Neural progenitor cell (in vitro differentiated cells): Measurements from ENCODE around the gene ZNF346. TPM values are rescaled to one million over a fixed set of nuclear protein-coding genes. Genes with fewer than 3 reads are reported as not detected.

Experiments
- DNase-seq: peaks from one replicate; pipeline ENCODE4 v3.0.0-alpha.2; 2016; ENCODE audit warnings: low spot score
- H2AFZ ChIP-seq: fragments of 200-600 bp; sonication (generic); replicated peaks from 2 replicates; pipeline ENCODE4 v1.6.1; 2016; ENCODE audit warnings: antibody characterized with exemption
- H3F3A ChIP-seq: fragments of 200-600 bp; sonication (generic); 2 replicates; pipeline ENCODE4 v1.6.1; 2016; ENCODE audit warnings: antibody characterized with exemption, low read depth
- H3K27ac ChIP-seq: fragments of 200-600 bp; sonication (generic); 2 replicates; pipeline ENCODE4 v1.5.1; 2016; ENCODE audit warnings: mild to moderate bottlenecking
- H3K27me3 ChIP-seq: fragments of 200-600 bp; sonication (generic); 2 replicates; pipeline ENCODE4 v1.6.1; 2016; ENCODE audit warnings: mild to moderate bottlenecking, moderate library complexity
- H3K36me3 ChIP-seq: fragments of 200-600 bp; sonication (generic); 2 replicates; pipeline ENCODE4 v1.5.1; 2016
- H3K4me1 ChIP-seq: fragments of 200-600 bp; sonication (generic); 2 replicates; pipeline ENCODE4 v1.6.1; 2016; ENCODE audit warnings: mixed run types
- H3K4me2 ChIP-seq: fragments of 200-600 bp; sonication (generic); 2 replicates; pipeline ENCODE4 v1.6.1; 2016
- H3K4me3 ChIP-seq: fragments of 200-600 bp; sonication (generic); 2 replicates; pipeline ENCODE4 v1.5.1; 2016
- H3K79me2 ChIP-seq: fragments of 200-600 bp; sonication (generic); 2 replicates; pipeline ENCODE4 v1.6.1; 2016; ENCODE audit warnings: low read depth
- H3K9ac ChIP-seq: fragments of 200-600 bp; sonication (generic); 2 replicates; pipeline ENCODE4 v1.6.1; 2016
- H3K9me3 ChIP-seq: fragments of 200-600 bp; sonication (generic); 2 replicates; pipeline ENCODE4 v1.5.1; 2016; ENCODE audit warnings: low read depth
- H4K20me1 ChIP-seq: fragments of 200-600 bp; sonication (generic); 2 replicates; pipeline ENCODE4 v1.6.1; 2016; ENCODE audit warnings: low read depth
- H3K27ac Mint-ChIP-seq: 3 replicates; pipeline ENCODE4 v1.8.0; 2021; ENCODE audit warnings: mixed read lengths
- H3K27me3 Mint-ChIP-seq: 2 replicates; pipeline ENCODE4 v1.8.0; 2022; ENCODE audit warnings: low read depth, mild to moderate bottlenecking, inconsistent platforms, moderate library complexity, mixed read lengths; ENCODE audit not compliant: insufficient read depth
- H3K36me3 Mint-ChIP-seq: 3 replicates; pipeline ENCODE4 v1.8.0; 2021; ENCODE audit warnings: mixed read lengths
- H3K4me1 Mint-ChIP-seq: 3 replicates; pipeline ENCODE4 v1.8.0; 2021; ENCODE audit warnings: mixed read lengths
- H3K4me3 Mint-ChIP-seq: 3 replicates; pipeline ENCODE4 v1.8.0; 2021; ENCODE audit warnings: mild to moderate bottlenecking, moderate library complexity, mixed read lengths
- H3K9me3 Mint-ChIP-seq: 3 replicates; pipeline ENCODE4 v1.8.0; 2020; ENCODE audit warnings: mixed read lengths
- CTCF ChIP-seq: fragments of 200-600 bp; sonication (generic); IDR thresholded peaks from 2 replicates; pipeline ENCODE4 v1.5.1; 2017; ENCODE audit warnings: antibody characterized with exemption, mild to moderate bottlenecking
- EZH2 ChIP-seq: fragments of 200-600 bp; sonication (generic); IDR thresholded peaks from 2 replicates; pipeline ENCODE4 v1.6.1; 2017; ENCODE audit warnings: antibody characterized with exemption, mild to moderate bottlenecking, moderate library complexity
- EZH2phosphoT487 ChIP-seq: fragments of 200-600 bp; sonication (generic); IDR thresholded peaks from 2 replicates; pipeline ENCODE4 v1.6.1; 2017; ENCODE audit warnings: antibody characterized with exemption
- total RNA-seq: library from RNA; depleted of rRNA; stranded (reverse); fragments of >200 nt; gene quantifications from 2 replicates; pipeline ENCODE4 v1.2.3, GENCODE V29; 2015; ENCODE audit warnings: low replicate concordance

Gene ZNF346
- total RNA-seq, 1 donor from 2014 or later: 28.2 TPM

GRCh38 chr5:177036921-177037320 lies 14.4 kb downstream of the ZNF346 start:
- Histone ChIP-seq H3K4me1 (peaks cover 8% of the 10 kb centered on the region), H3K36me3 (no peaks in the 10 kb centered on the region), H3K4me2 (no peak overlapping the region), H3K9me3 (no peaks in the 10 kb centered on the region), H3K9ac (no peak overlapping the region), H3K4me3 (no peak overlapping the region), H3K27ac (no peak overlapping the region), H4K20me1 (peaks cover 61% of the 10 kb centered on the region), H3K79me2 (peaks cover 65% of the 10 kb centered on the region), H3F3A (peaks cover 4% of the 10 kb centered on the region), H3K27me3 (no peaks in the 10 kb centered on the region), H2AFZ (no peak overlapping the region)
- TF ChIP-seq EZH2: no peak
- no peak for TF ChIP-seq CTCF
- no peak for TF ChIP-seq EZH2phosphoT487
- no peak overlapping the region for H3K27ac Mint-ChIP-seq
- H3K36me3 Mint-ChIP-seq: peaks cover 20% of the 10 kb centered on the region
- H3K27me3 Mint-ChIP-seq: no peaks in the 10 kb centered on the region
- no peak for DNase-seq
- peaks cover 9% of the 10 kb centered on the region for H3K4me1 Mint-ChIP-seq
- no peak overlapping the region for H3K4me3 Mint-ChIP-seq
- H3K9me3 Mint-ChIP-seq: no peaks in the 10 kb centered on the region

GRCh38 chr5:177040814-177041420 lies 18.4 kb downstream of the ZNF346 start:
- peaks cover 2% of the 10 kb centered on the region for H3K27me3 Mint-ChIP-seq
- Histone ChIP-seq H3K9ac (no peak overlapping the region), H3K9me3 (no peaks in the 10 kb centered on the region), H3K4me2 (no peak overlapping the region), H4K20me1 (peaks cover 33% of the 10 kb centered on the region), H3K79me2 (peaks cover 27% of the 10 kb centered on the region), H3K27me3 (no peaks in the 10 kb centered on the region), H3F3A (peaks cover 2% of the 10 kb centered on the region), H3K4me3 (no peak overlapping the region), H2AFZ (no peak overlapping the region), H3K36me3 (no peaks in the 10 kb centered on the region), H3K4me1 (peaks cover 5% of the 10 kb centered on the region), H3K27ac (no peak overlapping the region)
- TF ChIP-seq EZH2phosphoT487 (no peak), EZH2 (no peak), CTCF (no peak)
- peaks cover 28% of the 10 kb centered on the region for H3K36me3 Mint-ChIP-seq
- no peaks in the 10 kb centered on the region for H3K9me3 Mint-ChIP-seq
- peaks cover 7% of the 10 kb centered on the region for H3K4me1 Mint-ChIP-seq
- no peak overlapping the region for H3K27ac Mint-ChIP-seq
- no peak for DNase-seq
- no peak overlapping the region for H3K4me3 Mint-ChIP-seq

GRCh38 chr5:177041936-177042335 lies 19.4 kb downstream of the ZNF346 start:
- no peak overlapping the region for H3K9ac ChIP-seq
- no peak overlapping the region for H3K4me3 Mint-ChIP-seq
- peaks cover 2% of the 10 kb centered on the region for H3K27me3 Mint-ChIP-seq

More at GRCh38 chr5:177041936-177042335, 19.4 kb downstream of the ZNF346 start:
- H3K36me3 Mint-ChIP-seq: peaks cover 23% of the 10 kb centered on the region
- no peaks in the 10 kb centered on the region for H3K9me3 ChIP-seq
- H3K79me2 ChIP-seq: peaks cover 19% of the 10 kb centered on the region
- no peak overlapping the region for H3K4me3 ChIP-seq
- no peaks in the 10 kb centered on the region for H3F3A ChIP-seq
- H3K27ac ChIP-seq: no peak overlapping the region
- TF ChIP-seq EZH2 (no peak), CTCF (no peak), EZH2phosphoT487 (no peak)
- H3K4me1 Mint-ChIP-seq: no peaks in the 10 kb centered on the region
- DNase-seq: no peak
- no peak overlapping the region for H2AFZ ChIP-seq
- H4K20me1 ChIP-seq: peaks cover 23% of the 10 kb centered on the region
- H3K36me3 ChIP-seq: peaks cover 4% of the 10 kb centered on the region
- H3K4me2 ChIP-seq: no peak overlapping the region
- H3K4me1 ChIP-seq: no peaks in the 10 kb centered on the region
- no peaks in the 10 kb centered on the region for H3K27me3 ChIP-seq
- H3K9me3 Mint-ChIP-seq: no peaks in the 10 kb centered on the region
- no peak overlapping the region for H3K27ac Mint-ChIP-seq
